Prostate gland (tissue), 2 donors: ENCODE measurements around the gene DCAF11.

Source experiments
- CTCF ChIP-seq, 4 experiments: fragments of 200-600 bp in 2 of 4; fragments of 450-650 bp in 2 of 4; sonication (generic) in 2 of 4; IDR thresholded peaks; 1 replicate in 3 of 4; 2 replicates in 1 of 4; pipeline ENCODE4 v1.5.1; 2016 to 2019; ENCODE audit warnings: antibody characterized with exemption in 4 of 4, mild to moderate bottlenecking in 2 of 4, moderate library complexity in 2 of 4
- POLR2A ChIP-seq: fragments of 450-650 bp; IDR thresholded peaks from one replicate; pipeline ENCODE4 v1.6.1; 2016; ENCODE audit warnings: antibody characterized with exemption, mild to moderate bottlenecking

GRCh38 chr14:24122416-24122815 lies 7.8 kb downstream of the DCAF11 start:
- no peak for TF ChIP-seq CTCF (IDR thresholded peaks at IDR 0.05)
- TF ChIP-seq POLR2A = no peak
